K562 (cell line): ENCODE data around the gene HAUS6. TPM values are rescaled to one million over a fixed set of nuclear protein-coding genes. Genes with fewer than 3 reads are reported as not detected.

ENCODE experiments used
- ATAC-seq: fragments of 200-7000 bp; cut with Tn5 transposase; 3 replicates; pipeline ENCODE4 v1.9.1; 2020; ENCODE audit warnings: moderate library complexity
- BruUV-seq: library from RNA; stranded (reverse); fragments of 400-500 nt; replicated peaks from 2 replicates; lab custom pipeline; 2021; lab: Mats Ljungman, UMichigan
- CTCF ChIA-PET: fragments of 300-600 bp; formaldehyde crosslinking; extraction: SDS; loops from one replicate; lab custom pipeline; 2021; ENCODE audit warnings: low intra/inter-chr PET ratio; lab: Yijun Ruan, JAX
- POLR2A ChIA-PET: fragments of 300-600, 350-650 bp; sonication (Branson Sonifier 250); formaldehyde crosslinking; extraction: SDS; loops from one replicate; lab custom pipeline; 2021; ENCODE audit warnings: antibody characterized with exemption, inconsistent platforms; lab: Yijun Ruan, JAX
- DNase-seq, 4 experiments: peaks; one replicate each; pipeline versions ENCODE4 v3.0.0 to v3.0.0-alpha.2; 2011 to 2018; ENCODE audit warnings: low spot score in 3 of 4, mixed read lengths in 3 of 4; ENCODE audit errors: extremely low read depth in 1 of 4
- FAIRE-seq: peaks from 2 replicates; lab custom pipeline; 2011; peaks lifted over from hg19 to GRCh38; lab: Jason Lieb, UNC
- H2AFZ ChIP-seq: 2 replicates; pipeline ENCODE4 v1.6.0; 2011; ENCODE audit warnings: low read depth, low read length, control low read depth, inconsistent platforms
- H3K27ac ChIP-seq: fragments of 200-600 bp; 3 replicates; pipeline ENCODE4 v1.8.0; 2011; ENCODE audit warnings: low read depth, mild to moderate bottlenecking, control low read depth, inconsistent platforms, low read length, moderate library complexity, mixed read lengths; ENCODE audit errors: extremely low read depth
- H3K27me3 ChIP-seq, 2 experiments: fragments of 300-600 bp in 1 of 2; 2 replicates in 1 of 2; 3 replicates in 1 of 2; pipeline versions ENCODE4 v1.6.0 to v1.8.0; 2011; ENCODE audit warnings: inconsistent platforms in 2 of 2, low read length in 2 of 2, mild to moderate bottlenecking in 1 of 2, mixed read lengths in 1 of 2, moderate library complexity in 1 of 2; ENCODE audit not compliant: control insufficient read depth in 2 of 2, insufficient read depth in 2 of 2
- H3K36me3 ChIP-seq: fragments of 300-600 bp; 3 replicates; pipeline ENCODE4 v1.8.0; 2011; ENCODE audit warnings: mild to moderate bottlenecking, low read length, inconsistent platforms; ENCODE audit not compliant: control insufficient read depth, insufficient read depth
- H3K4me1 ChIP-seq, 2 experiments: fragments of 200-600 bp in 1 of 2; replicated peaks in 1 of 2; 2 replicates in 1 of 2; 3 replicates in 1 of 2; pipeline versions ENCODE4 v1.5.1 to v1.8.0; 2011; ENCODE audit warnings: inconsistent platforms in 2 of 2, low read length in 2 of 2, mild to moderate bottlenecking in 1 of 2, mixed read lengths in 1 of 2, moderate library complexity in 1 of 2; ENCODE audit not compliant: control insufficient read depth in 2 of 2, insufficient read depth in 2 of 2
- H3K4me2 ChIP-seq: 2 replicates; pipeline ENCODE4 v1.6.1; 2011; ENCODE audit warnings: low read length, control low read depth, inconsistent platforms, mixed read lengths; ENCODE audit not compliant: insufficient read depth
- H3K4me3 ChIP-seq: fragments of 200-600 bp; sonication (generic), shearing (Covaris generic); 2 replicates; pipeline ENCODE4 v1.5.1; 2016; ENCODE audit warnings: control low read depth, inconsistent platforms
- H3K79me2 ChIP-seq: fragments of 200-600 bp; 3 replicates; pipeline ENCODE4 v1.8.0; 2011; ENCODE audit warnings: low read length, inconsistent platforms; ENCODE audit not compliant: control insufficient read depth, insufficient read depth
- H3K9ac ChIP-seq, 2 experiments: 2 replicates each; pipeline versions ENCODE4 v1.6.0 to v1.6.1; 2011; ENCODE audit warnings: low read depth in 2 of 2, low read length in 2 of 2, control low read depth in 1 of 2, inconsistent platforms in 1 of 2, mild to moderate bottlenecking in 1 of 2, mixed read lengths in 1 of 2; ENCODE audit not compliant: insufficient read depth in 1 of 2
- H3K9me1 ChIP-seq: one replicate; pipeline ENCODE4 v1.6.0; 2011; ENCODE audit warnings: inconsistent platforms, mild to moderate bottlenecking, low read length, moderate library complexity; ENCODE audit not compliant: control insufficient read depth, insufficient read depth
- H3K9me3 ChIP-seq: replicated peaks from 2 replicates; pipeline ENCODE4 v1.5.1; 2011; ENCODE audit warnings: low read depth, low read length, inconsistent platforms; ENCODE audit not compliant: control insufficient read depth, insufficient read depth
- H4K20me1 ChIP-seq: replicated peaks from 2 replicates; pipeline ENCODE4 v1.6.1; 2011; ENCODE audit warnings: low read length, inconsistent platforms, mixed read lengths; ENCODE audit not compliant: control insufficient read depth, insufficient read depth
- ATF2 ChIP-seq: sonication (generic); formaldehyde crosslinking; IDR thresholded peaks from 2 replicates; pipeline ENCODE4 v1.8.1; 2022; ENCODE audit warnings: missing genetic modification reagents
- ATF6 ChIP-seq: sonication (generic); formaldehyde crosslinking; IDR thresholded peaks from 2 replicates; pipeline ENCODE4 v1.4.0; 2020; ENCODE audit warnings: mild to moderate bottlenecking, missing genetic modification reagents
- BDP1 ChIP-seq: IDR thresholded peaks from 3 replicates; pipeline ENCODE4 v1.6.1; 2011; ENCODE audit not compliant: insufficient read length, insufficient read depth
- DACH1 ChIP-seq: fragments of 450-650 bp; IDR thresholded peaks from 2 replicates; pipeline ENCODE4 v1.6.1; 2018; ENCODE audit not compliant: partially characterized antibody
- HLTF ChIP-seq: fragments of 450-650 bp; IDR thresholded peaks from 2 replicates; pipeline ENCODE4 v1.6.1; 2016
- JUNB ChIP-seq: fragments of 450-650 bp; formaldehyde crosslinking; conservative IDR thresholded peaks from 2 replicates; pipeline ENCODE4 v1.4.0; 2020; ENCODE audit warnings: mild to moderate bottlenecking
- KLF13 ChIP-seq: fragments of 450-650 bp; IDR thresholded peaks from 2 replicates; pipeline ENCODE4 v1.6.1; 2016; ENCODE audit warnings: missing genetic modification characterization, low read depth, mild to moderate bottlenecking, missing compliant biosample characterization, moderate library complexity, borderline replicate concordance
- MEF2A ChIP-seq: IDR thresholded peaks from 2 replicates; pipeline ENCODE4 v1.6.1; 2011; ENCODE audit warnings: low read depth, mild to moderate bottlenecking, low read length, moderate library complexity; ENCODE audit not compliant: control insufficient read depth
- SMC3 ChIP-seq: conservative IDR thresholded peaks from 2 replicates; pipeline ENCODE4 v1.6.1; 2011; ENCODE audit warnings: low read depth, low read length, improper control_type of control experiment; ENCODE audit not compliant: insufficient read depth
- SRSF3 ChIP-seq: fragments of 200-400 bp; formaldehyde crosslinking; IDR thresholded peaks from 2 replicates; pipeline ENCODE4 v1.6.1; 2016; ENCODE audit warnings: mild to moderate bottlenecking, low read length, moderate library complexity; ENCODE audit not compliant: insufficient read depth
- ZBTB33 ChIP-seq: sonication (generic); formaldehyde crosslinking; IDR thresholded peaks from 2 replicates; pipeline ENCODE4 v1.8.1; 2023; ENCODE audit warnings: mild to moderate bottlenecking, missing genetic modification reagents
- ZNF24 ChIP-seq: fragments of 450-650 bp; IDR thresholded peaks from 2 replicates; pipeline ENCODE4 v1.6.1; 2016
- ZNF354B ChIP-seq: fragments of 250-450 bp; sonication (Bioruptor Pico); IDR thresholded peaks from 2 replicates; pipeline ENCODE4 v1.4.0; 2020
- WGBS: fragments of 100-300 bp; shearing (Covaris generic); methylation state at CpG from one replicate; pipeline ENCODE4 v1.1.6; 2016; ENCODE audit warnings: low coverage, mixed read lengths; ENCODE audit not compliant: insufficient coverage; ENCODE audit errors: missing lambda C conversion rate; 5-methylcytosine and 5-hydroxymethylcytosine counted together
- in situ Hi-C: fragments of 300-500 bp; cut with MboI; formaldehyde crosslinking; loops from 4 replicates; pipeline ENCODE4 v1.15.0; 2018; ENCODE audit warnings: inconsistent platforms, mixed read lengths
- intact Hi-C: fragments of 100-400 bp; cut with micrococcal nuclease; formaldehyde crosslinking; loops from 2 replicates; pipeline ENCODE4 v1.14.2; 2022
- polyA plus RNA-seq, 8 experiments: library from polyadenylated mRNA; depleted of rRNA in 4 of 8; stranded (reverse) in 5 of 8; unstranded in 3 of 8; fragments of >200 nt; fragmentation: Nextera tagmentation in 2 of 8; fragmentation: Illumina TruSeq in 1 of 8; extraction: Ambion mirVana in 2 of 8; extraction: Trizol in 1 of 8; gene quantifications; 2 replicates each; pipeline versions ENCODE4 v1.2.1 to v1.2.3, GENCODE V29; 2011 to 2014; ENCODE audit warnings: inconsistent platforms in 1 of 8, missing spikeins in 1 of 8
- total RNA-seq, 7 experiments: library from RNA; depleted of rRNA in 6 of 7; stranded (reverse); fragments of >200 nt in 6 of 7; fragmentation: Illumina TruSeq in 2 of 7; extraction: Trizol in 2 of 7; gene quantifications; 2 replicates each; pipeline versions ENCODE4 v1.2.1 to v1.2.3, GENCODE V29; 2011 to 2021; ENCODE audit warnings: low replicate concordance in 1 of 7
- TF ChIP-seq, protein P1 (sequence below): fragments of 450-650 bp; IDR thresholded peaks from one replicate; pipeline ENCODE4 v1.6.1; 2018; ENCODE audit warnings: mild to moderate bottlenecking, moderate library complexity; ENCODE audit not compliant: partially characterized antibody

The HAUS6 gene
- total and polyA plus RNA-seq, 9 of the 15 experiments (the other 6 are each of a cell fraction or from before 2014, with no cell fraction given): 10.2 to 31.7 (median 23.1) TPM

DNA sequence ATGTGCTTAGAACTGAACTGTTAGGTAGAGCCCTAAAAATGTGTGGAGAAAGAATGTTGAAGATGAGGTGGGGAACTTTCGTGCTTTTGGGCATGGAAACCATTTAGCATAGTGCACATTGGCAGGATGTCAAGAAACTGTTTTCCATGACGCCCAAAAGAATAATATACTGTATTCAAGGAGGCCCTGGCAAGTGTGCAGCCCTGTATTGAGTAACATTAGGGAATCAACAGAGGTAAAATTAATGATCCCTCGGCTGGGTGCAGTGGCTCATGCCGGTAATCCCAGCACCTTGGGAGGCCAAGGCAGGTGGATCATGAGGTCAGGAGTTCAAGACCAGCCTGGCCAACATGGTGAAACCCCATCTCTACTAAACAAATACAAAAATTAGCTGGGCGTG is 45.5 kb upstream of the HAUS6 start (continued):
- TF ChIP-seq ATF6 (CRISPR knock-in tag) (no peak), SMC3 (no peak)

- H3K27me3 ChIP-seq: no peaks in the 10 kb centered on the region
- no peaks in the 10 kb centered on the region for H3K79me2 ChIP-seq
- peaks cover 0 to 3% of the 10 kb centered on the region in 2 experiments; a peak in 2 of 5 replicates for H3K4me1 ChIP-seq
- ATAC-seq (no peak), FAIRE-seq (no peak), DNase-seq (no peak)
- no peaks in the 10 kb centered on the region for H3K9me1 ChIP-seq
- intact Hi-C loops: no loop called here
- H4K20me1 ChIP-seq: no peaks in the 10 kb centered on the region
- no TSS peak for BruUV-seq
- no peak overlapping the region for H3K27ac ChIP-seq
- H3K4me3 ChIP-seq: no peak overlapping the region
- 43% methylated on average over 7 of the region's 7 CpGs for WGBS
- no peak overlapping the region for H3K9ac ChIP-seq
- ChIA-PET POLR2A (interaction anchor here (0.7 kb wide), 2 partner anchors 9 to 45 kb away, joined by 3 read pairs; no protein-coding TSS in a partner anchor), CTCF (no interaction called here)
- H3K9me3 ChIP-seq: no peaks in the 10 kb centered on the region
- no peak overlapping the region for H2AFZ ChIP-seq
- in situ Hi-C loops: no loop called here
- no peaks in the 10 kb centered on the region for H3K36me3 ChIP-seq
- no peak overlapping the region for H3K4me2 ChIP-seq
- TF ChIP-seq, protein P1, sequence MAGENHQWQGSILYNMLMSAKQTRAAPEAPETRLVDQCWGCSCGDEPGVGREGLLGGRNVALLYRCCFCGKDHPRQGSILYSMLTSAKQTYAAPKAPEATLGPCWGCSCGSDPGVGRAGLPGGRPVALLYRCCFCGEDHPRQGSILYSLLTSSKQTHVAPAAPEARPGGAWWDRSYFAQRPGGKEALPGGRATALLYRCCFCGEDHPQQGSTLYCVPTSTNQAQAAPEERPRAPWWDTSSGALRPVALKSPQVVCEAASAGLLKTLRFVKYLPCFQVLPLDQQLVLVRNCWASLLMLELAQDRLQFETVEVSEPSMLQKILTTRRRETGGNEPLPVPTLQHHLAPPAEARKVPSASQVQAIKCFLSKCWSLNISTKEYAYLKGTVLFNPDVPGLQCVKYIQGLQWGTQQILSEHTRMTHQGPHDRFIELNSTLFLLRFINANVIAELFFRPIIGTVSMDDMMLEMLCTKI: no peak
- TF ChIP-seq ZBTB33 (no peak), ZNF24 (no peak), SRSF3 (no peak), MEF2A (no peak), BDP1 (no peak), ATF2 (CRISPR knock-in tag) (no peak), HLTF (no peak), JUNB (CRISPR knock-in tag) (no peak), ZNF354B (no peak), DACH1 (no peak), KLF13 (tag) (no peak)
These were observed 43.8 kb upstream of the HAUS6 start for GRCh38 chr9:19146441-19147024.
